Astrocyte of the hippocampus (primary cell): ENCODE data around the gene PHKA2.
A peak's percentile ranks its signal among the peaks of the same experiment; 100 is the strongest.

ENCODE experiments used
- DNase-seq: peaks from one replicate; pipeline ENCODE4 v3.0.0; 2011; ENCODE audit warnings: low read depth, low spot score

Gene PHKA2

GRCh38 chrX:18889346-18890048 is 94.4 kb downstream of the PHKA2 start:
- DNase-seq, result no peak

- no peak for DNase-seq
Observed at GRCh38 chrX:18888281-18888680, 95.6 kb downstream of the PHKA2 start.

DNA sequence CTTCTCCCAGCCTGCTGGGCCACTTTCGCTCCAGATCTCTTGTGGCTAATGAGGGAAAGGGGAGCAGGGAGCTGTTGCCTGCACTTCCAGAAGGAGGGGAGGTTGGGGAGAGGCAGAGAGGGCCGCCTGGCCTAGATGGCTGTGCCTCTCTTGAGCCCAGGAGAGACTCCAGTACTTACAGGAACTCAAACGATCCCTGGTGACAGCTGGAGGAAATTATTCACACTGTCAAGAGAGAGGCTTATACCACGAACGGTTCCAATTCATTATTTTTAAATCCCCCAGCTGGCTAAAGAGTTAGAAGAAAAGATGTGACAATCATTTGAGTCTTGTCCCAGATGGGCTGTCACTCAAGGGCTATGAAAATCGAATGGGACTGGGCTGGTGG is 96.1 kb downstream of the PHKA2 start:
- DNase-seq, result no peak

DNA sequence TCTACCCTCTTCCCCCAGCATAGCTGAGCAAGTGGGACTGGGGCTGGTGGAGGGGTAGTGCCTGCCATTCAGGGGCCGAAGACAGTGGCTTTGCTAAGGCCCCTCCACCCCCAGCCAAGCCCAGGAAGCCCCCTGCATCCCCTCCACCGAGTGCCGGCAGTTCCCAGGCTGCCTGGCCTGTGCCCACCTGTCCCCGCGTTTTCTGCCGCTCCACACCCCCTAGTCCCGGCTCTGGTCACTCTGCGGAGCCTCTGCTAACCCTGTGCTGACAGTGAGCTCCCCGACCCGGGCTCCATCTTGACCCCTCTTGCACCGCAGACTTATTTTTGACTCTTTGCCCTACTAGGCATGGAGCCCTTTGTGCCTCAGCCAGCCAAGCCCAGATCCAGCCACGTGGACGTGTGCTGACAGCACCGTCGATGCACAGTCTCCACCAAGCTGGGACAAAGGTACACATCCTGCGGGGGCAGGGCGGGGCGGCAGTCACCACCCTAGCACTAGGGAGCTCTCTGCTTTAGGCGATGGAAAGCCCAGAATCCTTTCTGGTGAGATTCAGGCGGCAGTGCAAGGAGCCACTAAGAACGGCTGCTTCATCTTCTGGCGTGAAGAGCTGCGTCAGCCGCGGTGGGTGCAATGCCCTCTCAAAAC is 96.6 kb downstream of the PHKA2 start:
- DNase-seq, result no peak

GRCh38 chrX:18886344-18887161 is 97.4 kb downstream of the PHKA2 start:
- DNase-seq, result peak; percentile 68

DNA sequence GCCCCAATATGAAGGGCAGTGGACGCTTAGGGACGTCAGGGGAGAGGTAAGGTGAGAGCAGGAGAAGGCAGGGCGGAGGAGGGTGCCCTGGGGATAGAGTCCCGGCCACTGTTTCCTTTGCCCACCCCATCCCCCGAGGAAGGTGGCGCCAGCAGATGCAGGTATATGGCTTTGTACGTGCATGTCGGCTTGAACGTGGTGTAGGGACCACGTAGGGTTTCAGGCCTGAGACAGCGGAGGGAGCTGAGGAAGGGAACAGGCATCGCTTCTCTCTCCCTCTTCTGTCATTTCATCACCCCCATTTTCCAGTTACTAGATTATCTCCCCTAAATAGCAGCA is 97.9 kb downstream of the PHKA2 start:
- no peak for DNase-seq

- DNase-seq, result peak; percentile 67
Observed at GRCh38 chrX:18885328-18886004, 98.4 kb downstream of the PHKA2 start.

- no peak for DNase-seq
Observed at GRCh38 chrX:18884916-18885315, 99.0 kb downstream of the PHKA2 start.

DNA sequence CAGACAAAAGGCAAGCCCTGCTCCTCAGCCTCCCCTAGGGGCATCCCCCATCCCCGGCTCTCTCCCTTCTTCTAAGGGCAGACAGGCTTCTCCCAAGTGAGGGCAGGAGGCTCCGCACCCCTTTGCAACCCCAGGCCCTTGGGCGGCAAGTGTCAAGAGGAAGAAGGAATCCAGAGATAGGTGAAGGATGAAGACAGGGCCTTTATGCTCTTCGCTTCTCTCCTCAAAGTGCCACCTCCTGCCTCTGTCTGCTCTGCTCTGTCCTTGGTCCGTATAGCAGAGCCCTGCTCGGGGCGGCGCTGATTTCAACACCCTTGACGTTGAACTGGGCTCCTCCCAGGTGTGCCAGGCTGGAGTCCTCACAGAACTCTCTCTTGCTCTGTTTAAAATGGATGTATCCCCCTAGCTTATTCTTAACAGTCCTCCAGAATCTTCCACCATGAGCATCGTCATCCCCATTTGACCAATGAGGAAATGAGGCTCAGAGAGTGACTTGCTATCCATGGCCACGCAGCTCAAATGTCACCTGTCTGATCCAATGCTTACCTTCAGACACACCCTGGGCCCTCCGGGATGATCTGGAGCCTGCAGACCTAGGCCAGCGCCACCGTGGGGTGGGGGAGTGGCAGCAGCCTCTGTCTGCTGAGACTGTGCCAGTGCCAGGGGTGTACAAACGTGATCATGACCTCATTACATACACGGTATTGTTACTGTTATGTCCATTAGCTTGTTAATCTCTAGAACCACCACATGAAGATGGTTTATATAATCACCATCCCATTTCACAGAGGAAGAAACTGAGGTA is 99.8 kb downstream of the PHKA2 start:
- DNase-seq, result no peak

DNA sequence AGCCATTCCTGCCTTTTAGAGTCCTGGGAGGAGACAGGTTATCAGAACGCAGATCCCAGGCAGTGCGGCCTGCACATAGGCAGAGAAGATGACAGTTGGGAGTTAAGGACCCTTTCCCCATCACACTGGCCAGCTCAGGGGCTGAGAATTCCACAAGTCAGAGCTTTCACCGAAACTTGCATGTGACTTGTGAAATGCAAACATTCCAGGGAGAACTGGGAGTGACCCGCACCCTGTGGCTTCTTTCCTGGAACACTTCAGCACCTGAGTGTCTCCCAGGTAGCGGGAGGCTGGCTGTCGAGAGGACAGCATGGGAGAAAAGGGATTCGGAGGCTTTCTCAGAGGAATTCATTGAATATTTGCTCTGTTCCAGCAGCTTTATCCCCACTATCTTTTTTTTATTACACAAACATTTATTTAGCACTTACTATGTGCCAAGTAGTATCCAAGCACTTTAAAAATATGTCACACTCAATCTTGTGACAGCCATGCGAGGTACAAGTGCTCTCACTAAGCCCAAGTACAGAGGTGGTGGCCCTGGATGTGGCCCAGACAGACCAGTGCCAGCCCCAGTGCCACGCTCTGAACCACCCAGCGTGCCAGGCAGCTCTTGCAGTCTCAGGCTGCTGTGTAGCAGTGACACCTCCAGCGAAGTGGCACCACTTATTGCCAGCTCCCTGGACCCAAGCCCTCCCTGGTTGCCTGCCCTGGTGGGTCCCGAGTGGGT is 100.5 kb downstream of the PHKA2 start:
- DNase-seq, result no peak

DNA sequence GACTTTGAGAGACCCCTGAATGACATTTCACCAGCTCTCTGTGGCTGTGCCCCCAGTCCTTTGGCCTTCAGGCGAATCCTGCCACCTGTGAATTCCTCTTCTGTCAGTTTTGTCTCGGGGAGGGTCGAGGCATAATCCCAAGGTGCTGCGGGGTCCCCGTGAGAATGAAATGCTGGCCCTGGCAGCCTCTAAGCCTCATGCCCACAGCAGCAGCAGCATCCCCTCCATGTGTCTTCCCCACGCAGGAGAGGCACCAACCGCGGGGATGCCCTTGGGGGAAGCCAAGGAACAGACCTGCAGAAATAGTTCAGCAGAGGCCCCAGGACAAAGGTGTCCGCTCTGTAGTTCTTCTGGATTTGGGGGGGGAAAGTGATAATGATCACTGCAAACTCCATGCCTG is 104.8 kb downstream of the PHKA2 start:
- no peak for DNase-seq

DNA sequence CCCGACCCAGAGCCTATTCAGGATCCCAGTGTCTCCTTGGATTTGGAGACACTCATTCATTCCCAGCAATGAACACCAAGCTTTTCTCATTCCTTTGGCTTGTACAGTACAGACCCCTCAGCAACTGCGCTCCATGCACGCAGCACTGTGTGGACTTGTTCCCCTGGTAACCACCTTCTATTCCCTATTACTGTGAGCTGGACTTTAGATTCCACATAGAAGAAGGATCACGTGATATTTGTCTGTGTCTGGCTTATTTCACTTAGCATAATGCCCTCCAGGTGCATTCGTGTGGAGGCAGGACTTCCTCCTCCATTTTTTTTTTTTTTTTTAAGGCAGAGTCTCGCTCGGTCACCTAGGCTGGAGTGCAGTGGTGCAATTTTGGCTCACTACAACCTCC is 106.4 kb downstream of the PHKA2 start:
- no peak for DNase-seq

DNA sequence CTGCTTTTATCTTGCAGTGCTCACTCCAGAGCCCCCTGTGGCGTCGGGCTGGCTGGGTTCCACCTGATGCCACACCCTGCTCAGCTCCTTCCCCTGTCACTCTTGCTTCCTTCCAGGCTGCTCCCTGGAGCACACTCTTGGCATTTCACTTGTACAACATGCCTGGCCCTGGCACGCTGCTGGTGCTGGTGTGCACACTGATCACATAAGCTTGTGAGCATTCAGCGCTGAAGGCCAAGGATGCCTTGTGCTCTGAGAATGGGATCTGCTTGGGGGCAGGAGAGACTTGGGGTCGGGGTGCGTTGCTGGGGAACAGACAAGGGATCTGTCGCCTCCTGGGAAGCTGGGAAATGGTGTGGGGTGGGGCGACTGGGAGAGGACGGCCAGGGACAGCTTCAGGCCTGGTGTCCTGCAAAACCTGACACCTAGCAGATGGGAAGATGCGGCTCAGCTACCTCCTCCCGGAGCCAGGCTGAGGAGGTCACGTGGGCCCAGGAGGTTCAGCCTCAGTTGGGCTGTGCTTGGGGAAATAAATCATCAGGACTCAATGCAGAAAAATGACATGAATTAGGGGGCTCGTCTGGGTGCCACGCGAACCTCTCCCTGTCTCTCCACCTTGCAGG is 108.5 kb downstream of the PHKA2 start:
- no peak for DNase-seq

DNA sequence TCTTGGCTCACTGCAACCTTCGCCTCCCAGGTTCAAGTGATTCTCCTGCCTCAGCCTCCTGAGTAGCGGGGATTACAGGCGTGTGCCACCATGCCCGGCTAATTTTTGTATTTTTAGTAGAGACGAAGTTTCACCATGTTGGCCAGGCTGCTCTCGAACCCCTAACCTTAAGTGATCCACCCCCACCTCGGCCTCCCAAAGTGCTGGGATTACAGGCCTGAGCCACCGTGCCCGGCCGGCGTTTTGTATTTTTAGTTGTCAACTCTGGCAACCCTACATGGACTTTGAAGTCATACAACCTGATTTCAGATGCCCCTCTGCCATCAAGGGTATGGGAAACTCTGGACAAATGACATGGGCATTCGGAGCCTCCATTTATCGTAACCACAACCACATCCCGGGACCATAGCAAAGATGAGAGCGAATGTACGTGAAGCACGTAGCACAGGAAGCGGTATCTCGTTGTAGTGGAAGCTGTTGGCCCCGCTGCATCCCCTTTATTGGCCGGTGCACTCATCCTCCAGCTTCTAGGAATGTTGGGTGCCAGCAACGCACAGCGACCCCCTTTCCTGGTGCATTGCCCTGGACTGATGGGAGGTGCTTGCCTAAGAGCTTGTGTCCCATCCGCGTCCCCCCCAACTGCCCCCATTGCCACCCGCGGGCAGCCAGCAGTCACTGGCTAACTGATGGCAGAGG is 109.2 kb downstream of the PHKA2 start:
- DNase-seq, result no peak

- no peak for DNase-seq
Observed at GRCh38 chrX:18873836-18874235, 110.1 kb downstream of the PHKA2 start.

DNA sequence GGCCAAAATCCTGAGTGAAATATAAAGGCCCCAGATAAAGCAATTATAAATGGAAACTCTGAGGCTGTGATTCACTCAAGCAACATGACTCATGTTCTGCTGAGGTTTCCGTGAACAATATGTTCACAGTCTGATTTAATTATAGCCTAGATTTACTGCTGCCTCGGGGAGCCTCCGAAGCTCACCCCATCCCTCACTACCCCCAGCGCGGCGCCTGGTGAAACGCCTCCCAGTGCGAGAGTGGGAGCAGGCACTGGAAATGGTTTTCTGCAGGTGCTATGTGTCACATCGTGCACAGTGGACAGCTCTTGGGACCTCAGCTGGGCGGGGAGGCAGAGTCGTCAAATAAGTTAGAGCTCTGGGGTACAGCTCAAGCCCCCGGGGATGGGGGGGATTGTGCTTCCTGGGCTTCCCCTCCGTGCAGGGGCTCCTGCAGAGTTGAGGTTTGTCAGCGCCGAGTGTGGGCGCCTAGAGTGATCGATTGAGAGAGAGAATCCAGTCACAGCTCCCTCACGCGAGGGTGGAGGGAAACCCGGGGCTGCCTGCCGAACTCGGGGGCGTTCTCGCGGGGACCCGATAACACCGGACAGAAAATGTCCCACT is 110.6 kb downstream of the PHKA2 start:
- peak; percentile 76 for DNase-seq

DNA sequence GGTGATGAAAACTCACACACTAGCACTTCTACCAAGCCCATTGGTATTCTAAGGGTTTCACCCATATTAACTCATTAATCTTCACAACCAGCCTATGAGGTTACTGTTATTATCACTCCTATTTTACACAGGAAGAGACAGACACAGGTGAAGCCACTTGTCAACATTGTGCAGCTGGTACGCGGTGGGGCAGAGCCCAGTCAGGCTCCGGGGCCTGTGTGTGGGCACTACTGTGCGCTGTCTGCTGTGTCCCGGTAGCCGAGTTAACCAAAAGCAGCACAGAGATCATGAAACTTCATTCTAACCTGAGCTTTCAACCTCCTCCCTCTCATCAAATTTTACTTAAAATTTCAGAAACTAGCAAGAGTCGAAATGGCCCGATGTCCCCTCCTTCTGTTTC is 111.3 kb downstream of the PHKA2 start:
- DNase-seq, result no peak

DNA sequence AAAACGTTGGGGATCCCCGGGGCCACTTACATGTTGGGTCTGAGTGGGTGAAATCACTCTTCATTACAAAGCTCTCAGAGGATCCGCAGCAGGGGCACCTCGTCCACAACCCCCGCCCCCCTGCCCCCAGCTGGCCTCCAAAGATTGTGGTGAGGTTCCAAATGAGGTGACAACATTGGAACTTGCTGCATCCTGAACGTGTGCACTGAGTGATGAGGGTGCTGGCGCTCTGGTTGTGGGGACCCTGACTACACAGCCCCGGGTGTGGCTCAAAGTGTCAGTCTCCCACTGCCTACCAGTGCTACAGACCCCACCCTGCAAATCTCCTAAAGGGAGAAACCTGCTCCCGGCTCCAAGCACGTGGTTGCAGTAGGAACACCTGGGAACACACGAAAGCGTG is 111.9 kb downstream of the PHKA2 start:
- no peak for DNase-seq

DNA sequence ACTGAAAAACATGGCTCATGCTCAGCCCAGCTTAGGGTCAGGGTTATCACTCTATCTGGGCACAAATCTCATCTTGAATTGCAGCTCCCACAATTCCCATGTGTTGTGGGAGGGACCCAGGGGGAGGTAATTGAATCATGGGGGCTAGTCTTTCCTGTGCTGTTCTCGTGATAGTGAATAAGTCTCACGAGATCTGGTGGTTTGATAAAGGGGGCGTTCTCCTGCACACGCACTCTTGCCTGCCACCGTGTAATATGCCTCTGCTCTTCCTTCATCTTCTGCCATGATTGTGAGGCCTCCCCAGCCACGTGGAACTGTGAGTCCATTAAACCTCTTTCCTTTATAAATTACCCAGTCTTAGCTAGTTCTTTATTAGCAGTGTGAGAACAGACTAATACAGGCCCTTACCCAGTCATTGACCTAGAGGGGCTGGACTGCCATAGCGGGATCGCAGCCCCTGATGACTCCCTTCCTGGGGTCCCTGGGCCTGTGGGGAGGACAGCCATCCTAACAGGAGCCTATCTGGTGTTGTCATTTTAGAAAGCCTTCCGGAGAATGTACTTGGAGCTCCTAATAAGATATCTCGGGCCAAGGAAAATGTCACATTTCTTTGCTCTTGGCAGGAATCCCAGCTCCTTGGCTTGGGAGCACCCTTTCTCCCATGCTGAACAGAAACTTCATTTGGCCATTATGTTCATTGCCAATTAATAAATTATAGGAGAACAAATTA is 112.6 kb downstream of the PHKA2 start:
- DNase-seq, result peak; percentile 55
